Karpas-422 (cell line): ENCODE measurements around the gene NDUFC1. TPM values are rescaled to one million over a fixed set of nuclear protein-coding genes. Genes with fewer than 3 reads are reported as not detected.
"Not testable (repeated sequence)": the region's sequence is repeated elsewhere in the genome, so short reads cannot be mapped to it uniquely, and the experiment has no call there.

Experiments used
- DNase-seq: peaks from one replicate; pipeline ENCODE4 v3.0.0-alpha.2; 2015
- H2AFZ ChIP-seq: fragments of 200-600 bp; sonication (generic); 2 replicates; pipeline ENCODE4 v1.6.1; 2014; ENCODE audit warnings: antibody characterized with exemption, low read length, mixed read lengths
- H3K27ac ChIP-seq: fragments of 200-600 bp; sonication (generic); 2 replicates; pipeline ENCODE4 v1.5.1; 2014; ENCODE audit warnings: mild to moderate bottlenecking, low read length, moderate library complexity
- H3K27me3 ChIP-seq: fragments of 200-600 bp; sonication (generic); 2 replicates; pipeline ENCODE4 v1.6.1; 2014; ENCODE audit warnings: low read length, mixed read lengths
- H3K36me3 ChIP-seq: fragments of 200-600 bp; sonication (generic); 2 replicates; pipeline ENCODE4 v1.6.1; 2014; ENCODE audit warnings: low read length, mixed read lengths; ENCODE audit not compliant: insufficient read depth
- H3K4me1 ChIP-seq: fragments of 200-600 bp; sonication (generic); 2 replicates; pipeline ENCODE4 v1.6.1; 2014; ENCODE audit warnings: mild to moderate bottlenecking, low read length, mixed read lengths
- H3K4me2 ChIP-seq: fragments of 200-600 bp; sonication (generic); 2 replicates; pipeline ENCODE4 v1.6.1; 2014; ENCODE audit warnings: low read length, low read depth, mild to moderate bottlenecking; ENCODE audit not compliant: poor library complexity, severe bottlenecking
- H3K4me3 ChIP-seq: fragments of 200-600 bp; sonication (generic); 2 replicates; pipeline ENCODE4 v1.5.1; 2014; ENCODE audit warnings: mild to moderate bottlenecking, antibody characterized with exemption, low read length, mixed read lengths
- H3K79me2 ChIP-seq: fragments of 200-600 bp; sonication (generic); 2 replicates; pipeline ENCODE4 v1.6.1; 2014; ENCODE audit warnings: mild to moderate bottlenecking, low read length, mixed read lengths
- H3K9ac ChIP-seq: fragments of 200-600 bp; sonication (generic); 2 replicates; pipeline ENCODE4 v1.6.0; 2014; ENCODE audit warnings: low read length
- H3K9me2 ChIP-seq: fragments of 200-600 bp; sonication (generic), shearing (Covaris generic); replicated peaks from 2 replicates; pipeline ENCODE4 v1.6.0; 2014; ENCODE audit warnings: mild to moderate bottlenecking, low read length, moderate library complexity; ENCODE audit not compliant: insufficient read depth
- H3K9me3 ChIP-seq: fragments of 300-700, 200-600 bp; sonication (generic); 2 replicates; pipeline ENCODE4 v1.6.1; 2014; ENCODE audit warnings: low read length, mixed read lengths
- H4K20me1 ChIP-seq: fragments of 200-600 bp; sonication (generic); 2 replicates; pipeline ENCODE4 v1.6.1; 2014; ENCODE audit warnings: mild to moderate bottlenecking, antibody characterized with exemption, low read length, low read depth; ENCODE audit not compliant: insufficient read depth
- total RNA-seq: library from RNA; depleted of rRNA; stranded (reverse); fragments of >200 nt; shearing (Covaris generic); gene quantifications from 2 replicates; pipeline ENCODE4 v1.2.3, GENCODE V29; 2014; ENCODE audit warnings: low replicate concordance

Gene NDUFC1
- total RNA-seq, 1 experiment from 2014 or later: 86.8 TPM

- H3K27ac ChIP-seq, DNase-seq: not testable (repeated sequence)
These were observed 46.7 kb downstream of the NDUFC1 start for GRCh38 chr4:139255581-139255980.

GRCh38 chr4:139253713-139254112 is 48.6 kb downstream of the NDUFC1 start:
- Histone ChIP-seq H3K4me2 (no peak overlapping the region), H2AFZ (no peak overlapping the region)

More at GRCh38 chr4:139255581-139255980, 46.7 kb downstream of the NDUFC1 start:
- not testable (repeated sequence) for H4K20me1 ChIP-seq, H3K4me1 ChIP-seq, H2AFZ ChIP-seq, H3K79me2 ChIP-seq, H3K36me3 ChIP-seq, H3K4me3 ChIP-seq, H3K4me2 ChIP-seq, H3K9me2 ChIP-seq, H3K9me3 ChIP-seq, H3K27me3 ChIP-seq, H3K9ac ChIP-seq

GRCh38 chr4:139253046-139253445 is 49.2 kb downstream of the NDUFC1 start:
- H3K79me2 ChIP-seq: no peaks in the 10 kb centered on the region
- H3K9ac ChIP-seq: no peak overlapping the region
- no peaks in the 10 kb centered on the region for H3K4me1 ChIP-seq
- DNase-seq: no peak
- no peaks in the 10 kb centered on the region for H3K9me2 ChIP-seq
- no peak overlapping the region for H3K27ac ChIP-seq
- no peaks in the 10 kb centered on the region for H4K20me1 ChIP-seq
- H3K4me2 ChIP-seq: no peak overlapping the region
- H3K9me3 ChIP-seq: no peaks in the 10 kb centered on the region
- no peaks in the 10 kb centered on the region for H3K36me3 ChIP-seq
- no peak overlapping the region for H2AFZ ChIP-seq
- no peak overlapping the region for H3K4me3 ChIP-seq
- no peaks in the 10 kb centered on the region for H3K27me3 ChIP-seq

More at GRCh38 chr4:139253713-139254112, 48.6 kb downstream of the NDUFC1 start:
- Histone ChIP-seq H3K27ac (no peak overlapping the region), H3K9ac (no peak overlapping the region), H3K9me3 (no peaks in the 10 kb centered on the region), H3K4me3 (no peak overlapping the region), H3K27me3 (no peaks in the 10 kb centered on the region), H4K20me1 (no peaks in the 10 kb centered on the region), H3K36me3 (no peaks in the 10 kb centered on the region), H3K4me1 (no peaks in the 10 kb centered on the region), H3K79me2 (no peaks in the 10 kb centered on the region), H3K9me2 (no peaks in the 10 kb centered on the region)
- DNase-seq: no peak

GRCh38 chr4:139247700-139248238 is 54.5 kb downstream of the NDUFC1 start:
- Histone ChIP-seq H3K36me3 (no peaks in the 10 kb centered on the region), H2AFZ (no peak overlapping the region), H3K9me3 (no peaks in the 10 kb centered on the region), H3K9ac (no peak overlapping the region), H3K4me3 (no peak overlapping the region), H3K79me2 (no peaks in the 10 kb centered on the region), H3K4me1 (no peaks in the 10 kb centered on the region), H3K27ac (no peak overlapping the region), H3K9me2 (no peaks in the 10 kb centered on the region), H4K20me1 (no peaks in the 10 kb centered on the region), H3K4me2 (no peak overlapping the region), H3K27me3 (no peaks in the 10 kb centered on the region)
- DNase-seq: no peak

GRCh38 chr4:139247241-139247640 is 55.0 kb downstream of the NDUFC1 start:
- Histone ChIP-seq H3K4me1 (no peaks in the 10 kb centered on the region), H3K4me3 (no peak overlapping the region), H3K9me3 (no peaks in the 10 kb centered on the region)

GRCh38 chr4:139246166-139246565 is 56.1 kb downstream of the NDUFC1 start:
- no peak for DNase-seq
- Histone ChIP-seq H3K4me2 (no peak overlapping the region), H3K27me3 (no peaks in the 10 kb centered on the region), H3K27ac (no peak overlapping the region), H3K9ac (no peak overlapping the region), H3K4me3 (no peak overlapping the region), H3K79me2 (no peaks in the 10 kb centered on the region), H3K9me3 (no peaks in the 10 kb centered on the region), H3K36me3 (no peaks in the 10 kb centered on the region), H4K20me1 (no peaks in the 10 kb centered on the region), H3K9me2 (no peaks in the 10 kb centered on the region), H3K4me1 (no peaks in the 10 kb centered on the region), H2AFZ (no peak overlapping the region)

More at GRCh38 chr4:139247241-139247640, 55.0 kb downstream of the NDUFC1 start:
- no peak overlapping the region for H2AFZ ChIP-seq
- no peaks in the 10 kb centered on the region for H3K9me2 ChIP-seq
- H3K36me3 ChIP-seq: no peaks in the 10 kb centered on the region
- H3K79me2 ChIP-seq: no peaks in the 10 kb centered on the region
- DNase-seq: no peak
- no peak overlapping the region for H3K4me2 ChIP-seq
- H3K9ac ChIP-seq: no peak overlapping the region
- H3K27ac ChIP-seq: no peak overlapping the region
- H3K27me3 ChIP-seq: no peaks in the 10 kb centered on the region
- H4K20me1 ChIP-seq: no peaks in the 10 kb centered on the region

- Histone ChIP-seq H3K9me3 (no peaks in the 10 kb centered on the region), H3K4me1 (no peaks in the 10 kb centered on the region), H3K4me2 (no peak overlapping the region), H3K36me3 (no peaks in the 10 kb centered on the region), H3K4me3 (no peak overlapping the region), H3K79me2 (no peaks in the 10 kb centered on the region), H4K20me1 (no peaks in the 10 kb centered on the region), H3K9me2 (no peaks in the 10 kb centered on the region), H3K27me3 (no peaks in the 10 kb centered on the region), H3K9ac (no peak overlapping the region), H2AFZ (no peak overlapping the region), H3K27ac (no peak overlapping the region)
- DNase-seq: no peak
These were observed 56.7 kb downstream of the NDUFC1 start for GRCh38 chr4:139245590-139245989.

- DNase-seq: no peak
- no peaks in the 10 kb centered on the region for H3K36me3 ChIP-seq
- H3K9ac ChIP-seq: no peak overlapping the region
- no peak overlapping the region for H3K4me3 ChIP-seq
- H4K20me1 ChIP-seq: no peaks in the 10 kb centered on the region
- H3K27me3 ChIP-seq: no peaks in the 10 kb centered on the region
- H3K9me2 ChIP-seq: no peaks in the 10 kb centered on the region
- H3K79me2 ChIP-seq: no peaks in the 10 kb centered on the region
- H3K4me1 ChIP-seq: no peaks in the 10 kb centered on the region
- no peaks in the 10 kb centered on the region for H3K9me3 ChIP-seq
- no peak overlapping the region for H3K27ac ChIP-seq
- H2AFZ ChIP-seq: no peak overlapping the region
- no peak overlapping the region for H3K4me2 ChIP-seq
These were observed 58.6 kb downstream of the NDUFC1 start for GRCh38 chr4:139243448-139244365.
